Neural cell (in vitro differentiated cells): ENCODE data around the gene PTPN7. TPM values are rescaled to one million over a fixed set of nuclear protein-coding genes. Genes with fewer than 3 reads are reported as not detected.

Experiments
- H2AFZ ChIP-seq: fragments of 200-600, 300-800 bp; sonication (generic), shearing (Covaris generic); 2 replicates; pipeline ENCODE4 v1.6.0; 2014; ENCODE audit warnings: low read depth, mild to moderate bottlenecking, antibody characterized with exemption, low read length, moderate library complexity
- H3F3A ChIP-seq: fragments of 200-600 bp; shearing (Covaris generic); 2 replicates; pipeline ENCODE4 v1.6.1; 2016; ENCODE audit warnings: mild to moderate bottlenecking, moderate library complexity, mixed read lengths, antibody characterized with exemption, low read length; ENCODE audit not compliant: insufficient read depth, poor library complexity, severe bottlenecking
- H3K27ac ChIP-seq: fragments of 200-600, 300-800 bp; sonication (generic), shearing (Covaris generic); 2 replicates; pipeline ENCODE4 v1.5.1; 2014; ENCODE audit warnings: mild to moderate bottlenecking, low read length, moderate library complexity
- H3K27me3 ChIP-seq: fragments of 300-800, 200-600 bp; sonication (generic), shearing (Covaris generic); 2 replicates; pipeline ENCODE4 v1.6.0; 2014; ENCODE audit warnings: mild to moderate bottlenecking, low read depth, low read length, moderate library complexity; ENCODE audit not compliant: insufficient read depth
- H3K36me3 ChIP-seq: fragments of 300-800, 200-600 bp; sonication (generic), shearing (Covaris generic); 2 replicates; pipeline ENCODE4 v1.5.1; 2014; ENCODE audit warnings: mild to moderate bottlenecking, antibody characterized with exemption, low read length, moderate library complexity; ENCODE audit not compliant: insufficient read depth
- H3K4me2 ChIP-seq: fragments of 300-800, 200-600 bp; sonication (generic), shearing (Covaris generic); 2 replicates; pipeline ENCODE4 v1.6.0; 2014; ENCODE audit warnings: mild to moderate bottlenecking, low read length
- H3K4me3 ChIP-seq: fragments of 300-800, 200-600 bp; sonication (generic), shearing (Covaris generic); 2 replicates; pipeline ENCODE4 v1.5.1; 2014; ENCODE audit warnings: mild to moderate bottlenecking, low read length, moderate library complexity
- H3K79me2 ChIP-seq: fragments of 200-600 bp; shearing (Covaris generic); replicated peaks from 2 replicates; pipeline ENCODE4 v1.6.0; 2014; ENCODE audit warnings: mild to moderate bottlenecking, low read length, moderate library complexity; ENCODE audit not compliant: insufficient read depth
- H3K9ac ChIP-seq: fragments of 300-800, 200-600 bp; sonication (generic), shearing (Covaris generic); 2 replicates; pipeline ENCODE4 v1.6.1; 2016; ENCODE audit warnings: mild to moderate bottlenecking, low read length, mixed read lengths
- H3K9me2 ChIP-seq: fragments of 200-600 bp; shearing (Covaris generic); 2 replicates; pipeline ENCODE4 v1.6.1; 2016; ENCODE audit warnings: mild to moderate bottlenecking, low read length, mixed read lengths; ENCODE audit not compliant: insufficient read depth
- H3K9me3 ChIP-seq: fragments of 200-600, 300-800 bp; sonication (generic), shearing (Covaris generic); 2 replicates; pipeline ENCODE4 v1.6.1; 2016; ENCODE audit warnings: mild to moderate bottlenecking, mixed run types, low read length, moderate library complexity, mixed read lengths
- H4K20me1 ChIP-seq: fragments of 200-600 bp; shearing (Covaris generic); 2 replicates; pipeline ENCODE4 v1.6.1; 2016; ENCODE audit warnings: mild to moderate bottlenecking, mixed run types; ENCODE audit not compliant: insufficient read depth
- CTCF ChIP-seq: fragments of 450-650 bp; IDR thresholded peaks from 2 replicates; pipeline ENCODE4 v1.5.1; 2014; ENCODE audit warnings: antibody characterized with exemption, mild to moderate bottlenecking, moderate library complexity; ENCODE audit not compliant: poor library complexity, severe bottlenecking
- EP300 ChIP-seq: fragments of 450-650 bp; conservative IDR thresholded peaks from 2 replicates; pipeline ENCODE4 v1.6.1; 2014; ENCODE audit warnings: antibody characterized with exemption, mild to moderate bottlenecking, moderate library complexity; ENCODE audit not compliant: poor library complexity, severe bottlenecking
- EZH2 ChIP-seq: fragments of 200-600, 300-800 bp; shearing (Covaris generic), sonication (generic); IDR thresholded peaks from 2 replicates; pipeline ENCODE4 v1.6.1; 2014; ENCODE audit warnings: antibody characterized with exemption, low read length, borderline replicate concordance, mild to moderate bottlenecking; ENCODE audit not compliant: insufficient read depth, poor library complexity, severe bottlenecking
- MXI1 ChIP-seq: fragments of 450-650 bp; conservative IDR thresholded peaks from 2 replicates; pipeline ENCODE4 v1.6.1; 2014; ENCODE audit warnings: antibody characterized with exemption, mild to moderate bottlenecking; ENCODE audit not compliant: poor library complexity, severe bottlenecking
- POLR2AphosphoS5 ChIP-seq: IDR thresholded peaks from 2 replicates; pipeline ENCODE4 v1.6.1; 2012
- RAD21 ChIP-seq: fragments of 450-650 bp; conservative IDR thresholded peaks from 2 replicates; pipeline ENCODE4 v1.6.1; 2014; ENCODE audit warnings: antibody characterized with exemption, mild to moderate bottlenecking, moderate library complexity
- REST ChIP-seq: IDR thresholded peaks from 2 replicates; pipeline ENCODE4 v1.6.1; 2012; ENCODE audit warnings: borderline replicate concordance
- SMC3 ChIP-seq: fragments of 450-650 bp; conservative IDR thresholded peaks from 2 replicates; pipeline ENCODE4 v1.6.1; 2014; ENCODE audit warnings: antibody characterized with exemption, mild to moderate bottlenecking, moderate library complexity; ENCODE audit not compliant: poor library complexity
- TAF1 ChIP-seq: IDR thresholded peaks from 2 replicates; pipeline ENCODE4 v1.6.1; 2012; ENCODE audit warnings: low read depth
- polyA plus RNA-seq: library from polyadenylated mRNA; depleted of rRNA; stranded (reverse); fragments of >200 nt; gene quantifications from 2 replicates; pipeline ENCODE4 v1.2.3, GENCODE V29; 2014

Gene PTPN7
- polyA plus RNA-seq, 1 donor from 2014 or later = 2.1 TPM

GRCh38 chr1:202150602-202151001 lies 9.8 kb downstream of the PTPN7 start:
- Histone ChIP-seq H3K9me2 (no peaks in the 10 kb centered on the region), H3K9me3 (no peaks in the 10 kb centered on the region), H3K27ac (no peak overlapping the region), H3K36me3 (no peaks in the 10 kb centered on the region), H3K79me2 (no peaks in the 10 kb centered on the region), H2AFZ (no peak overlapping the region), H3F3A (no peaks in the 10 kb centered on the region), H3K27me3 (no peaks in the 10 kb centered on the region), H3K4me2 (no peak overlapping the region), H4K20me1 (no peaks in the 10 kb centered on the region), H3K4me3 (no peak overlapping the region), H3K9ac (no peak overlapping the region)
- no peak for TF ChIP-seq SMC3
- TF ChIP-seq CTCF = no peak
- no peak for TF ChIP-seq EP300

GRCh38 chr1:202150187-202150586 lies 10.2 kb downstream of the PTPN7 start:
- Histone ChIP-seq H3K79me2 (peaks cover 2% of the 10 kb centered on the region), H3K4me3 (no peak overlapping the region), H3K27me3 (no peaks in the 10 kb centered on the region), H3F3A (no peaks in the 10 kb centered on the region), H3K9ac (no peak overlapping the region), H3K9me3 (no peaks in the 10 kb centered on the region), H2AFZ (no peak overlapping the region), H4K20me1 (no peaks in the 10 kb centered on the region), H3K27ac (no peak overlapping the region), H3K4me2 (no peak overlapping the region), H3K36me3 (no peaks in the 10 kb centered on the region), H3K9me2 (no peaks in the 10 kb centered on the region)
- TF ChIP-seq EZH2 (no peak), MXI1 (no peak), TAF1 (no peak), REST (no peak), CTCF (no peak), EP300 (no peak), RAD21 (no peak), POLR2AphosphoS5 (no peak), SMC3 (no peak)
